Measurements from ENCODE around the gene LAMC3. TPM values are rescaled to one million over a fixed set of nuclear protein-coding genes. Genes with fewer than 3 reads are reported as not detected.

LAMC3 gene
- total and polyA plus RNA-seq, 2 experiments from 2014 or later = not detected

GRCh38 chr9:131080589-131080988, 71.6 kb downstream of the LAMC3 start:
- H3F3A ChIP-seq (ENCODE audit: insufficient read depth) = no peaks in the 10 kb centered on the region
- no peak overlapping the region for H3K4me2 ChIP-seq (ENCODE audit: unreplicated experiment)
- H3K9me3 ChIP-seq (ENCODE audit: low read depth) = no peaks in the 10 kb centered on the region
- no peak for DNase-seq
- H3K9me2 ChIP-seq (ENCODE audit: insufficient read depth) = no peaks in the 10 kb centered on the region
- 53 to 54% methylated on average over 6 to 9 of the region's 9 CpGs for WGBS, 2 experiments (ENCODE audit: low coverage in 1 of 2, low lambda C conversion rate in 2 of 2, missing lambda C conversion rate in 2 of 2)
- TF ChIP-seq EZH2phosphoT487 (IDR thresholded peaks at IDR 0.05; ENCODE audit: insufficient read depth, low read depth) (no peak), EZH2 (IDR thresholded peaks at IDR 0.05; ENCODE audit: insufficient read depth, poor library complexity, severe bottlenecking) (no peak)
- H4K20me1 ChIP-seq (ENCODE audit: insufficient read depth) = no peaks in the 10 kb centered on the region
- no peak overlapping the region for H3K27ac ChIP-seq
- in situ Hi-C loops (cut with MboI) = no loop called here
- H3K4me1 ChIP-seq (ENCODE audit: insufficient read depth) = no peaks in the 10 kb centered on the region
- no peaks in the 10 kb centered on the region for H3K36me3 ChIP-seq (ENCODE audit: low read depth)
- H3K27me3 ChIP-seq (replicated peaks; ENCODE audit: insufficient read depth) = no peaks in the 10 kb centered on the region
- H3K4me3 ChIP-seq = no peak overlapping the region
- H2AFZ ChIP-seq = no peak overlapping the region
- no peaks in the 10 kb centered on the region for H3K79me2 ChIP-seq (ENCODE audit: insufficient read depth)
- no peak overlapping the region for H3K9ac ChIP-seq

DNA sequence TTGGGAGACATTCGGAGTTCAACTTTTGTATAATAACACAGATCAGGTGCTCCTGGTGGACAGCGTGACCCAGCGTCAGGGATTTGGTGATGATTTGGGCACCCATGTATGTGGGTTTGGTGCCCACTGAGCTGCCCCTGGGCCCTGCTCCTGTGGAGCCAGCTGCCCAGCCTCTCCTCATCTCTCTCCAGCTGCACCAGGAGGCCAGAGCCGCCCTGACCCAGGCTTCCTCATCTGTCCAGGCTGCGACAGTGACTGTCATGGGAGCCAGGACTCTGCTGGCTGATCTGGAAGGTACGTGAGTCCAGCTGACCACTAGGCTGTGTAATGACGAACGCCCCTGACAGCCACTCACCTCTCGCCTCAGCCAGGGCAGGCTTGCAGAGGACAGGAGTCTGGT, 72.9 kb downstream of the LAMC3 start:
- WGBS, 2 experiments (ENCODE audit: low coverage in 1 of 2, low lambda C conversion rate in 2 of 2, missing lambda C conversion rate in 2 of 2) = 69 to 72% methylated on average over 9 of the region's 9 CpGs
- H2AFZ ChIP-seq = no peak overlapping the region
- no peak overlapping the region for H3K27ac ChIP-seq
- H3K4me2 ChIP-seq (ENCODE audit: unreplicated experiment) = no peak overlapping the region
- H3K4me1 ChIP-seq (ENCODE audit: insufficient read depth) = no peaks in the 10 kb centered on the region
- no peaks in the 10 kb centered on the region for H3K9me3 ChIP-seq (ENCODE audit: low read depth)
- in situ Hi-C loops (cut with MboI) = no loop called here
- H4K20me1 ChIP-seq (ENCODE audit: insufficient read depth) = no peaks in the 10 kb centered on the region
- H3K4me3 ChIP-seq = no peak overlapping the region
- no peaks in the 10 kb centered on the region for H3K36me3 ChIP-seq (ENCODE audit: low read depth)
- TF ChIP-seq EZH2phosphoT487 (IDR thresholded peaks at IDR 0.05; ENCODE audit: insufficient read depth, low read depth) (no peak), EZH2 (IDR thresholded peaks at IDR 0.05; ENCODE audit: insufficient read depth, poor library complexity, severe bottlenecking) (no peak)
- no peaks in the 10 kb centered on the region for H3F3A ChIP-seq (ENCODE audit: insufficient read depth)
- no peaks in the 10 kb centered on the region for H3K9me2 ChIP-seq (ENCODE audit: insufficient read depth)
- H3K79me2 ChIP-seq (ENCODE audit: insufficient read depth) = no peaks in the 10 kb centered on the region
- H3K9ac ChIP-seq = no peak overlapping the region
- H3K27me3 ChIP-seq (replicated peaks; ENCODE audit: insufficient read depth) = no peaks in the 10 kb centered on the region
- DNase-seq = no peak

DNA sequence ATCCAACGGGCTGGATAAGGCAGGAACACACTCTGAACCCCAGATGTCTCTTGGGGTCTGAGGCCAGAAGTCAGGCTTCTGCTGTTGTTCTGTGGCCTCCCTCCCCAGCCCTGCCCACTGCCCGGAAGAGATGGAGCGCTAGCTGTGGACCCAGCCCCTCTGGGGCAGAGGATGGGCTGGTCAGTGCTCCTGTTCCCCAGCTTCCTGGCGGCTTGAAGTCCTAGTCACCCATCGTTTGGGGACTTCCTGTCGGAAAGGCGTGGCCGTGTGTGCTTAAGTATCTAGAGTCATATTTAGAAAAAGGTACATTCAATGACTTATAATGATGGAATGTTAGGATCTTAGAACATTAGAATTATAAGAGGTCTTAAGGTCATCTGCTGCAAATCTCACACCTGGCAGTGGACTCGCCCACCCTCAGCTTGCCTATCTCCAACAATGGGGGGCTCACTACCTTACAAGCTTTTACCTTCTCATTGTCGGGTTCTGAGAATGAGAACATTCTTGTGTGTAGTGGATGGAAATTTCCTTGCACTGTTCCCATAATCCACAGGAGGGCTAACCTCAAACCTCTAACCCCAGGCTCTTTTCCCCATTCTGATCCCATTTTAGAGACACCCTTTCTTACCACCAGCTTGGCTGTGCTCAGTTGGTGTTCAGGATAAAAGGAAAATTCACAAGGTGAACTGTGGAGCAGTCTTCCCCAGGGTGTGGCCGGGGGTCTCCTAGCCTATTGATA, 74.0 kb downstream of the LAMC3 start:
- Histone ChIP-seq H2AFZ (no peak overlapping the region), H3K4me2 (ENCODE audit: unreplicated experiment) (no peak overlapping the region), H3K9me2 (ENCODE audit: insufficient read depth) (no peaks in the 10 kb centered on the region), H3K27me3 (replicated peaks; ENCODE audit: insufficient read depth) (no peaks in the 10 kb centered on the region), H3K4me1 (ENCODE audit: insufficient read depth) (no peaks in the 10 kb centered on the region), H3K4me3 (no peak overlapping the region), H3K9ac (no peak overlapping the region), H3K79me2 (ENCODE audit: insufficient read depth) (no peaks in the 10 kb centered on the region), H4K20me1 (ENCODE audit: insufficient read depth) (no peaks in the 10 kb centered on the region), H3K9me3 (ENCODE audit: low read depth) (no peaks in the 10 kb centered on the region), H3K27ac (no peak overlapping the region), H3K36me3 (ENCODE audit: low read depth) (no peaks in the 10 kb centered on the region), H3F3A (ENCODE audit: insufficient read depth) (no peaks in the 10 kb centered on the region)
- no peak for DNase-seq
- in situ Hi-C loops (cut with MboI) = no loop called here
- WGBS, 2 experiments (ENCODE audit: low coverage in 1 of 2, low lambda C conversion rate in 2 of 2, missing lambda C conversion rate in 2 of 2) = 64 to 68% methylated on average over 11 of the region's 11 CpGs
- no peak for TF ChIP-seq EZH2 (IDR thresholded peaks at IDR 0.05; ENCODE audit: insufficient read depth, poor library complexity, severe bottlenecking)
- TF ChIP-seq EZH2phosphoT487 (IDR thresholded peaks at IDR 0.05; ENCODE audit: insufficient read depth, low read depth) = no peak

DNA sequence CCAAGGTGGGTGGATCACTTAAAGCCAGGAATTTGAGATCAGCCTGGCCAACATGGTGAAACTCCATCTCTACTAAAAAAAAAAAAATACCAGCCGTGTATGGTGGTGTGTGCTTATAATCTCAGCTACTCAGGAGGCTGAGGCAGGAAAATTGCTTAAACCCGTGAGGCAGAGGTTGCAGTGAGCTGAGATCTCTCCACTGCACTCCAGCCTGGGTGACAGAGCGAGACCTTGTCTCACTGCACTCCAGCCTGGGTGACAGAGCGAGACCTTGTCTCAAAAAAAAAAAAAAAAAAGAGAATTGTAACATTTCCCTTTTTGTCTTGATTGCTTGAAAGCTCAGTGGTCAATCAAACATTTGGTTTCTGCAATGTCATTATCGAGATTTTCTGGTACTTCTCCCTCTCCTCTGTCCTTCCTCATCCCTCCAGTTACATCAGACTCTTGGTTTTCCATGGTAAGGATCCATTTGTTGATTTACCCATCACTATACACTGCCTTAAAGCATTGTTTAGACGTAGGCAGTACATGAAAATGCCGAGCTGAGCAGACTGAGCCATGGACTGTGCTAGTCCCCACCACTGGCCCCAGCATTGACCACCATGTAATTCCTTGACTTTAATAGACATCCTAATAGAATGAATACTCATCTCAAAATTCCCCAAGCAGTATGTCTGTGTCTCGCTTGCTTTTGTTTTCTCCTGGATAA, 75.8 kb downstream of the LAMC3 start:
- Histone ChIP-seq H3F3A (ENCODE audit: insufficient read depth) (no peaks in the 10 kb centered on the region), H3K79me2 (ENCODE audit: insufficient read depth) (no peaks in the 10 kb centered on the region), H3K27ac (no peak overlapping the region), H3K4me1 (ENCODE audit: insufficient read depth) (no peaks in the 10 kb centered on the region), H3K9me3 (ENCODE audit: low read depth) (no peaks in the 10 kb centered on the region), H3K36me3 (ENCODE audit: low read depth) (no peaks in the 10 kb centered on the region), H3K27me3 (replicated peaks; ENCODE audit: insufficient read depth) (no peaks in the 10 kb centered on the region), H3K4me2 (ENCODE audit: unreplicated experiment) (no peak overlapping the region), H3K9me2 (ENCODE audit: insufficient read depth) (no peaks in the 10 kb centered on the region), H2AFZ (no peak overlapping the region), H3K4me3 (no peak overlapping the region), H3K9ac (no peak overlapping the region), H4K20me1 (ENCODE audit: insufficient read depth) (no peaks in the 10 kb centered on the region)
- no peak for DNase-seq
- TF ChIP-seq EZH2phosphoT487 (IDR thresholded peaks at IDR 0.05; ENCODE audit: insufficient read depth, low read depth) (no peak), EZH2 (IDR thresholded peaks at IDR 0.05; ENCODE audit: insufficient read depth, poor library complexity, severe bottlenecking) (no peak)
- WGBS, 2 experiments (ENCODE audit: low coverage in 1 of 2, low lambda C conversion rate in 2 of 2, missing lambda C conversion rate in 2 of 2) = 58 to 60% methylated on average over 8 of the region's 8 CpGs
- in situ Hi-C loops (cut with MboI) = no loop called here
